ENCODE results near the gene MAP3K4.

DNA sequence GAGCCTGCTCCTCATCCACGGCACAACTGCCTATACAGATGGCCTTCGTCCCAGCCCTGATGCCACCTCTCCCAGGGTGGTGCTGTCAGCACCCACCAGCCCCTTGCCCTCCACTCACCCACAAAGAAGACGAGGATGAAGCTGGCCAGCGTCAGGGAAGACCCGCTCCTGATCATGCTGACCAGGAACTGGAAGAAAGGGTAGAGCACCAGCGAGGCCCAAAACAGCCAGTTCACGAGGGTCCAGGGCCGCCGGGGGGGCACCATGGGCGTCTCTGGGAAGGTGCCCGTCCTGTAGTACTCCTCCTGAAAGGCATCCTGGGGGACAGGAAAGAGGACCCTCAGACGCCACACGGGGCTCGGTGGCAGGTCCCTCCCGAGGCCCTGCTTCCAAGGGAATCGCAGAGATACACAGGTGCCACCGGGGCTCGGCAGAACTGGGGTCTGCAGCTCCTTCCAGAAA lies 147.8 kb downstream of the MAP3K4 start:
- no peak for TF ChIP-seq POLR2AphosphoS5 (IDR thresholded peaks at IDR 0.05; ENCODE audit: borderline replicate concordance, low read depth, low read length)
- no peak for TF ChIP-seq EZH2 (IDR thresholded peaks at IDR 0.05)
